ENCODE measurements around the gene PGAP6.
"Not testable (repeated sequence)": the region's sequence is repeated elsewhere in the genome, so short reads cannot be mapped to it uniquely, and the experiment has no call there.

The PGAP6 gene

DNA sequence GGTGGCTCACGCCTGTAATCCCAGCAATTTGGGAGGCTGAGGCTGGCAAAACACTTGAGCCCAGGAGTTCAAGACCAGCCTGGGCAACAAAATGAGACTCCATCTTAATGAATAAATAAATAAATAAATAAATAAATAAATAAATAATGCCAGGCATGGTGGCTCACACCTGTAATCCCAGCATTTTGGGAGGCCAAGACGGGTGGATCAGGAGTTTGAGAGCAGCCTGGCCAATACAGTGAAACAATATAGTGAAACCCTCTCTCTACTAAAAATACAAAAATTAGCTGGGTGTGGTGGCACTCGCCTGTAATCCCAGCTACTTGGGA, 33.4 kb upstream of the PGAP6 start:
- H3K9me3 ChIP-seq (ENCODE audit: control insufficient read depth, insufficient read depth, low read depth, low read length); H3K27ac ChIP-seq (ENCODE audit: low read depth, low read length); H3K9ac ChIP-seq (ENCODE audit: low read length); H3K4me3 ChIP-seq (ENCODE audit: low read depth, low read length); H3K27me3 ChIP-seq (ENCODE audit: control insufficient read depth, insufficient read depth, low read length); H3K4me1 ChIP-seq (ENCODE audit: control insufficient read depth, insufficient read depth, low read length): not testable (repeated sequence)
- peaks cover 17% of the 10 kb centered on the region for H3K36me3 ChIP-seq (ENCODE audit: control insufficient read depth, insufficient read depth, low read length)

DNA sequence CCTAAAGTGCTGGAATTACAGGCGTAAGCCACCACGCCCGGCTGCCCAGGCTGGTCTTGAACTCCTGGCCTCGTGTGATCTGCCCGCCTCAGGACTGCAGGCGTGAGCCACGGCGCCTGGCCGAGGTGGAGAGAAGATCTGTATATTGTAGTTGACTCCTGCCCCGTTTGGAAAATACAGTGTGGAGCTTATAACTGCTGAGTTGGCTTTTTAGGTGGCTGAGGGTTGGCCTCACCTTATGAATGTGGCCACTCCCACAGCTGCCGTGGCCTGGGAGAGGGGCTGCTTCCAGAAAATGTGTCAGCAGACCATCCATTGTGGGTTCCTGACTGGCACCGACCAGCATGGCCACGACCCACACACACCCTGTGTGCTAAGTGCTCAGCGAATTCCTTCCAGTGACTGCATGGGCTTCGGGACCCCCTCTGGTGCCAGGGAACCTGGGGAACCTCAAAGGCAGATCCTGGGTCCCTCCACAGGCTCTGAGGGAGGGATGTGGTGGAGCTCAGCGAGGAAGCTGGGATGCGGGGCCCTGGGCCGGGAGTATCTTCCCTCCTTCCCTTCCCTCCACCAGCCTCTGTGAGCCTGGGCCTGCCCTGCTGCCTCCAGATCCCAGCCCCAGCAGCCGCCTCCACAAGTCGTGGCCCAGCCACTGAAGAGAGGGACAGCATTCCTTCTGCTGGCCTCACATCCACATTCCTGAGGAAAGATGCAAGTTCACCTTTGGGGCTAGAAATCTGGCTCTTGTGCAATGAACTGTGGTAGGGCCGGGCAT, 32.8 kb upstream of the PGAP6 start:
- no peak overlapping the region for H3K27ac ChIP-seq (ENCODE audit: low read depth, low read length)
- H3K27me3 ChIP-seq (ENCODE audit: control insufficient read depth, insufficient read depth, low read length) = no peaks in the 10 kb centered on the region
- no peaks in the 10 kb centered on the region for H3K9me3 ChIP-seq (ENCODE audit: control insufficient read depth, insufficient read depth, low read depth, low read length)
- no peak overlapping the region for H3K9ac ChIP-seq (ENCODE audit: low read length)
- H3K4me3 ChIP-seq (ENCODE audit: low read depth, low read length) = no peak overlapping the region
- H3K4me1 ChIP-seq (ENCODE audit: control insufficient read depth, insufficient read depth, low read length) = no peaks in the 10 kb centered on the region
- H3K36me3 ChIP-seq (ENCODE audit: control insufficient read depth, insufficient read depth, low read length) = peaks cover 22% of the 10 kb centered on the region

DNA sequence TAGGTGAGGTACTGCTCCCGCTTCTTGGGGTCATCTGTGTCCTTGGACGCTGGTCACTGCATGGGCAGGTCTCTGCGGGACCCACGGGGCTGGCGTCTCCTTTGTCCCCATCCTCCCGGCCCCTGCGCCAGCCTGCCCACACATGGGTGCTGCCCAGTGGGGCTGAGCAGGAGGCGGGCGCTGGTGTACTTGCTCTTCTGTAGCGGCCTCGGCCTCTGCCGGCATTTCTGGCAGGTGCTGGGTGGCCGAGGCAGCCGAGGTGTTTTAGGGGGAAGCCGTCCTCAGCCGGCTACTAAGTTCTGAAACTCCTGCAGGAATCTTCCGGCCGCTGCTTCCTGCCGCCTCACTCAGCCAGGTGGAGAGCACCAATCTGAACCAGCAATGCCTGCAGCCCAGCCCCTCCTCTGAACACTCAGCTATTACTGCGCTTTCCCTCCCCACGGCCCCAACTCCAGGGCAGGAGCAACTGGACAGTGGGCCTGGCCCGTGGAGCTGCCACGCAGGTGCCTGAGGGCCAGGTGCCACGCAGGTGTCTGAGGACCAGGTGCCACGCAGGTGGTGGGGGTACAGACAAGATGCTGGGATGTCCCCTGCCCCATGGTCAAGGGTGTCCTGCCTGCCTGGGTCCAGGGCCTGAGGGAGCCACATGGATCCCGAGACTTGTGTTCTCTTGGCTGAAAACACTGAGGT, 29.9 kb upstream of the PGAP6 start:
- no peaks in the 10 kb centered on the region for H3K4me1 ChIP-seq (ENCODE audit: control insufficient read depth, insufficient read depth, low read length)
- no peak overlapping the region for H3K4me3 ChIP-seq (ENCODE audit: low read depth, low read length)
- no peaks in the 10 kb centered on the region for H3K27me3 ChIP-seq (ENCODE audit: control insufficient read depth, insufficient read depth, low read length)
- peaks cover 22% of the 10 kb centered on the region for H3K36me3 ChIP-seq (ENCODE audit: control insufficient read depth, insufficient read depth, low read length)
- H3K27ac ChIP-seq (ENCODE audit: low read depth, low read length) = no peak overlapping the region
- no peaks in the 10 kb centered on the region for H3K9me3 ChIP-seq (ENCODE audit: control insufficient read depth, insufficient read depth, low read depth, low read length)
- no peak overlapping the region for H3K9ac ChIP-seq (ENCODE audit: low read length)

DNA sequence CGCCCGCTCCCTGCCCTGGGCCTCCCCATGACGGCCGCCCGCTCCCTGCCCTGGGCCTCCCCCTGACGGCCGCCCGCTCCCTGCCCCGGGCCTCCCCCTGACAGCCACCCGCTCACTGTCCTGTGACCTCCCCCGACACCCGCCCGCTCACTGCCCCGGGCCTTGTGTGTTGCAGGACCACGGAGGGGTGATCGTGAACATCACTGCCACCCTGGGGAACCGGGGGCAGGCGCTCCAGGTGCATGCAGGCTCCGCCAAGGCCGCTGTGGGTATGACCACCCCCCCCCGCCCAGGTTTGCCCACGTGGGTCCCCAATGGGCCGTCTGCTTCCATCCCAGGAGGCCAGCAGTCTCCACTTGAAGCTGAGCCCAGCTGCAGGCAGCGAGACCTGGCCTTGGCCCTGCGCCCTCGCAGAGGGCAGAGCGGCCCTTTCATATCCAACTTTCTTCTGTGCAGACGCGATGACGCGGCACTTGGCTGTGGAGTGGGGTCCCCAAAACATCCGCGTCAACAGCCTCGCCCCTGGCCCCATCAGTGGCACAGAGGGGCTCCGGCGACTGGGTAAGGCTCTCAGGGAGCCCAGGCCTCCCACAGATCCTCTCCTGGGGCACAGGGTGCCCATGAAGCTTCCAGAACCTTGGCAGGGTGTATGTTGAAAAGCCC, 28.9 kb upstream of the PGAP6 start:
- H3K4me1 ChIP-seq (ENCODE audit: control insufficient read depth, insufficient read depth, low read length) = no peaks in the 10 kb centered on the region
- no peak overlapping the region; the same call in 1 of the 2 replicates for H3K27ac ChIP-seq (ENCODE audit: low read depth, low read length)
- H3K36me3 ChIP-seq (ENCODE audit: control insufficient read depth, insufficient read depth, low read length) = peaks cover 22% of the 10 kb centered on the region
- no peaks in the 10 kb centered on the region for H3K27me3 ChIP-seq (ENCODE audit: control insufficient read depth, insufficient read depth, low read length)
- no peak overlapping the region for H3K9ac ChIP-seq (ENCODE audit: low read length)
- no peaks in the 10 kb centered on the region for H3K9me3 ChIP-seq (ENCODE audit: control insufficient read depth, insufficient read depth, low read depth, low read length)
- no peak overlapping the region for H3K4me3 ChIP-seq (ENCODE audit: low read depth, low read length)

DNA sequence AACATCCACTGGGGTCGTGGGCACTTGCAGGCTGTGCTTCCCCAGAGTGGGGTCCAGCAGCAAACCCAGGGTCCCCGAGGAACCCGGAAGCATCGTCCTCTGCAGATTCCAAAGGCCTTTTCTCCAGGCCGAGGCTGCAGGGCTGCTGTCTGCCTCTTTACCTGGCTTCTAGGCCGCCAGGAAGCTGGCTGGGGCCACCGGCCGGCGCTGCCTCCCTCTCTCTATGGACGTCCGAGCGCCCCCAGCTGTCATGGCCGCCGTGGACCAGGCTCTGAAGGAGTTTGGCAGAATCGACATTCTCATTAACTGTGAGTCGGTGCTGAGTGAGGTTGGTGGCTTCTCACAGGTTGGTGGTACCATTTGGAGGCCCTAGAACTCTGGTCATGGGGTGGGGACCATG, 25.5 kb upstream of the PGAP6 start:
- Histone ChIP-seq H3K36me3 (ENCODE audit: control insufficient read depth, insufficient read depth, low read length) (peaks cover 22% of the 10 kb centered on the region), H3K9me3 (ENCODE audit: control insufficient read depth, insufficient read depth, low read depth, low read length) (no peaks in the 10 kb centered on the region), H3K4me1 (ENCODE audit: control insufficient read depth, insufficient read depth, low read length) (no peaks in the 10 kb centered on the region), H3K27me3 (ENCODE audit: control insufficient read depth, insufficient read depth, low read length) (no peaks in the 10 kb centered on the region), H3K27ac (ENCODE audit: low read depth, low read length) (no peak overlapping the region), H3K9ac (ENCODE audit: low read length) (no peak overlapping the region), H3K4me3 (ENCODE audit: low read depth, low read length) (no peak overlapping the region)

DNA sequence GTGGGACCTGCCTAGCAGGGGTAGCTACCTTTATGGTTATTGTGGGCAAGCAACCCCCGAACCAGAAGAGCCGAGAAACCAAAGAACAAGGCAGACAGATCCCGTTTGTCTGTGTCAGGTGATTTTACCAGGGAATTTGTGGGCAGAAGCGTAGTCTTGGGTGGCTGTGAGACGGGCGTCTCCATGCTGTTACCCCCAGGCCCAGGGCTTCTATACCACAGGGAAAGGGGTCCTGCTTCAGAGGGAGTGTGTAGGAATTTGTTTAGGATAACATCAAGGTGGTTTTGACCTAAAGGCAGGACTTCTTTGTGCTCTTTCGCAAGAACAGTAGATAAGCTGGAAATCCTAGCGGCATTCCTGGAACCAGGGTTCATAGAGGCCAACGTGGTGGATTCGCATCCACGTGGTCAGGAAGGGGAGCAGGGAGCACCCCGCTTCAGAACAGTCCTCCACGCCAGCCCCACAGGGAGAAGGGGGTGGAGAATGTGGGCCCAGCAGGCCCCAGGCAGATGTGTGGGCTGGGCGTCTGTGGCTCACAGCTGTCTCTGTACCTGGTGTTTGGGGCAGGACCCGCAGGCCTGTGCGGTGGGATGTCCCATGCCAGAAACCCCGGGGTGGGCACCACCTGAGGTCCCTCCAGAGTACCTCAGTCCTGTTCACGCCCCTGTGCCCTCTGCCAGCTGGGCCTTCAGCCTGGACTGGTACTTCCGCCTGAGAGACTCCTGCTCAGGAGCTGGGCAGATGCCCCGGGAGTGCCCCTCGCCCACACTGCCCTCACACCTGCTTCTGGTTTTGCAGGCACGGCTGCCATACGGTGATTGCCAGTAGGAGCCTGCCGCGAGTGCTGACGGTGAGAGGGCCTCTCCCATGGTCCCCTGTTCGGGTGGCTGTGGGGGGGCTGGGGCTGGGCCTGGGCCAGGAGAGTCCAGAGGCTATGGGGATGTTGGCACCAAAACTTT, 24.0 kb upstream of the PGAP6 start:
- no peaks in the 10 kb centered on the region for H3K27me3 ChIP-seq (ENCODE audit: control insufficient read depth, insufficient read depth, low read length)
- H3K9ac ChIP-seq (ENCODE audit: low read length) = no peak overlapping the region
- no peaks in the 10 kb centered on the region for H3K4me1 ChIP-seq (ENCODE audit: control insufficient read depth, insufficient read depth, low read length)
- no peak overlapping the region for H3K27ac ChIP-seq (ENCODE audit: low read depth, low read length)
- H3K4me3 ChIP-seq (ENCODE audit: low read depth, low read length) = no peak overlapping the region
- no peaks in the 10 kb centered on the region for H3K9me3 ChIP-seq (ENCODE audit: control insufficient read depth, insufficient read depth, low read depth, low read length)
- H3K36me3 ChIP-seq (ENCODE audit: control insufficient read depth, insufficient read depth, low read length) = peaks cover 8% of the 10 kb centered on the region

DNA sequence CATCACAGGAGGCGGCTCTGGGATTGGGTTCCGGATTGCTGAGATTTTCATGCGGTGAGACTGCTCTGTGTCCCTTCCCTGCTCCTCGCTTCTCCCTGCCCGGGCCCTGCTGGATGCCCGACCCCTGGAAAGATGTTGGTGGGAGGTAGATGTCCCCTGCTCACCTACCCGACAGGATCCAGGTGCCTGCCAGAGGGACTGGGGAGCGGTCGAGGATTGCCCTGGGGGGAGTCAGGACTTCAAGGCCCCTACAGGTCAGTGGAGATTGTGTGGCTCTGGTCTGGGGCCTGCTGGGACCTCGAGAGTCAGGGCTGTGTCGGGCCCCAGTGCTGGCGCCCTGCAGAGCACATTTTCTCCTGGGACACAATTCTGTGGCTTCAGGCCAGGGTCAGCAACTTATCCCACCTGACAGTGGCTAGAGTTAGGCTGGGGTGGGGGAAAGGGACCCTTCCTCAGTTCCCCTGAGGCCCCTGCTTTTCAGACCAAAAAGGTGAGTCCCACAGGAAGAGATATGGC, 23.3 kb upstream of the PGAP6 start:
- Histone ChIP-seq H3K9ac (ENCODE audit: low read length) (no peak overlapping the region), H3K27ac (ENCODE audit: low read depth, low read length) (no peak overlapping the region), H3K27me3 (ENCODE audit: control insufficient read depth, insufficient read depth, low read length) (no peaks in the 10 kb centered on the region), H3K36me3 (ENCODE audit: control insufficient read depth, insufficient read depth, low read length) (peaks cover 10% of the 10 kb centered on the region), H3K4me1 (ENCODE audit: control insufficient read depth, insufficient read depth, low read length) (0 out of 2 replicates have a peak, but pooled peaks cover 7% of the 10 kb centered on the region), H3K9me3 (ENCODE audit: control insufficient read depth, insufficient read depth, low read depth, low read length) (no peaks in the 10 kb centered on the region), H3K4me3 (ENCODE audit: low read depth, low read length) (no peak overlapping the region)

DNA sequence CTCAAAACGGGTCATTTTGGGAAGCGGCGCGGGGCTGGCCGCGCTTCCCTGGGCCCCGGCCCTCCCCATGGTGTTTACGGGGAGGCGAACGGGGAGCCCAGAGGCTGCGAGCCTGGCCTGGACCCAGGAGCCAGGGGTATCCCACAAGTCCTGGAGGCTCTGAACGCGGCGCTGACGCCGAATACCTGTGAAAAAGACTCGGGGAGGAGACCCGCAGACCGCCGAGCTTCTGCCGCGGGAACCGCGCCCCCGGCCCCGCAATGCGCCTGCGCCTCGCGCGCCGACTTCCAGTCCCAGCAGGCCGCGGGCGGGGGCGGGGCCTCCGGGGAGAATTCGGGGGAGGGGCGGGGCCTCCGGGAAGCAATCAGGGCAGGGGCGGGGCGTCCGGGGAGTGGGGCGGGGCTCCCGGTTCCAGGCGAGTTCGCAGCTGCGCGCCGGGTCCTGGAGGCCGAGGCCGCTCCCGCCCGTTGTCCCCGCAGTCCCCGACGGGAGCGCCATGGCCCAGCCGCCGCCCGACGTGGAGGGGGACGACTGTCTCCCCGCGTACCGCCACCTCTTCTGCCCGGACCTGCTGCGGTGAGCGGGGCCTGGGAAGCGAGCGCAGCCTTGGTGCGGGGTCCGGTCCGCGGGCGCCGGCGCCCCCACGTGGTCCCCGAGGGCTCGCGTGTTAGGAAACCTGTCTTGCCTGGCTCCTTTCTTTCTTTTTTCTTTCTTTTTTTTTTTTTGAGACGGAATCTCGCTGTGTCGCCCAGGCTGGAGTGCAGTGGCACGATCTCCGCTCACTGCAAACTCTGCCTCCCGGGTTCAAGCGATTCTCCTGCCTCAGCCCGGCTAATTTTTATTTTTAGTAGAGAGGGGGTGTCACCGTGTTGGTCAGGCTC, 19.9 kb upstream of the PGAP6 start, which contains the start of gene DECR2:
DECR2 (plus strand) TSS at position 418 of the 881 bp plus-strand sequence; CDS start at position 497, 79 bp downstream.
- H3K27ac ChIP-seq (ENCODE audit: low read depth, low read length) = peak within 1 kb of the TSS; percentile 75; the same call in 1 of the 2 replicates

DNA sequence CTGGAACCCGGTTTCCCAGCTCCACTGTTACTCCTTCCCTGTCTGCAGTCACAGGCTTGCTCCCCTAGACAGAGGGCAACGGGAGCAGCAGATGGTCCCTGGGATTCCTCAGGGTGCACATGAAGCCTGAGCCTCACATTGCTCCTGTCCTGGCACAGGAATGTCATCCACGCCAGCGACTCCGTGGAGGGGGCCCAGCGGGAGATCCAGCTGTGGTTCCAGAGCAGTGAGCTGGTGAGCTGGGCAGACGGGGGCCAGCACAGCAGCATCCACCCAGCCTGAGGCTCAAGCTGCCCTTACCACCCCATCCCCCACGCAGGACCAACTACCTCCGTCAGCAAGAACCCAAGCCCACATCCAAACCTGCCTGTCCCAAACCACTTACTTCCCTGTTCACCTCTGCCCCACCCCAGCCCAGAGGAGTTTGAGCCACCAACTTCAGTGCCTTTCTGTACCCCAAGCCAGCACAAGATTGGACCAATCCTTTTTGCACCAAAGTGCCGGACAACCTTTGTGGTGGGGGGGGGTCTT, 18.3 kb upstream of the PGAP6 start:
- no peaks in the 10 kb centered on the region for H3K9me3 ChIP-seq (ENCODE audit: control insufficient read depth, insufficient read depth, low read depth, low read length)
- peak overlapping the region; percentile 77 for H3K4me3 ChIP-seq (ENCODE audit: low read depth, low read length)
- H3K4me1 ChIP-seq (ENCODE audit: control insufficient read depth, insufficient read depth, low read length) = peaks cover 22% of the 10 kb centered on the region
- H3K27ac ChIP-seq (ENCODE audit: low read depth, low read length) = no peak overlapping the region
- H3K36me3 ChIP-seq (ENCODE audit: control insufficient read depth, insufficient read depth, low read length) = peaks cover 18% of the 10 kb centered on the region
- H3K9ac ChIP-seq (ENCODE audit: low read length) = no peak overlapping the region
- no peaks in the 10 kb centered on the region for H3K27me3 ChIP-seq (ENCODE audit: control insufficient read depth, insufficient read depth, low read length)

More for the DNA sequence above, 19.9 kb upstream of the PGAP6 start, which contains the start of gene DECR2:
- Histone ChIP-seq H3K9me3 (ENCODE audit: control insufficient read depth, insufficient read depth, low read depth, low read length) (no peaks in the 10 kb centered on the region), H3K27me3 (ENCODE audit: control insufficient read depth, insufficient read depth, low read length) (no peaks in the 10 kb centered on the region), H3K9ac (ENCODE audit: low read length) (peak within 1 kb of the TSS; percentile 84), H3K36me3 (ENCODE audit: control insufficient read depth, insufficient read depth, low read length) (peaks cover 18% of the 10 kb centered on the region), H3K4me1 (ENCODE audit: control insufficient read depth, insufficient read depth, low read length) (peaks cover 17% of the 10 kb centered on the region; the same call in 1 of the 2 replicates), H3K4me3 (ENCODE audit: low read depth, low read length) (peak within 1 kb of the TSS; percentile 81)

All from HUES6 (cell line).